Measurements from ENCODE around the gene COL27A1. TPM values are rescaled to one million over a fixed set of nuclear protein-coding genes. Genes with fewer than 3 reads are reported as not detected.

COL27A1 gene
- total RNA-seq, 1 experiment from 2014 or later: 12.0 TPM

DNA sequence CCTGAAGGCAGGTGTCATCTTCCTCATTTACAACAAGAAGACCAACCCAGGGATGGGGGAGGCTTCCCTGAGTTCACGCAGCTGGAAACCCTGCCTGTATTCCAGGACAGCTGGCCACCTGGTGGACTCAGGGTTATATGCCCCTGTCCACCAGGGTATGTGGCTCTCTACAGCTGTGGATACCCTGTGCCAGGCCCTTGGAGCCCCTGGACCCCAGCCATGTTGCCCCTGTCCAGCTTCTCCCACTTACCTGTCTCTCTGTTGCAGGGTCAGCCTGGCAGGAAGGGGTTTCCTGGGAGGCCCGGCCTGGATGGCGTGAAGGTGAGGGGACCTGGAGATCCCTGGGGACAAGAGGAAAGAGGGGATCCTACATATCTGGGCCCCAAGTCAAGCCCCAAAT lies 87.9 kb downstream of the COL27A1 start (continued):
- TF ChIP-seq, protein P1, sequence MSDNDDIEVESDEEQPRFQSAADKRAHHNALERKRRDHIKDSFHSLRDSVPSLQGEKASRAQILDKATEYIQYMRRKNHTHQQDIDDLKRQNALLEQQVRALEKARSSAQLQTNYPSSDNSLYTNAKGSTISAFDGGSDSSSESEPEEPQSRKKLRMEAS (IDR thresholded peaks at IDR 0.05): no peak
- TF ChIP-seq RAD21 (IDR thresholded peaks at IDR 0.05; ENCODE audit: low read depth): no peak

GRCh38 chr9:114244570-114244969 lies 89.2 kb downstream of the COL27A1 start:
- no peaks in the 10 kb centered on the region for H3K27me3 ChIP-seq (ENCODE audit: insufficient read depth, low read length)
- intact Hi-C loops (cut with micrococcal nuclease): no loop called here
- ChIA-PET CTCF (no interaction called here), POLR2A (no interaction called here), RAD21 (ENCODE audit: low non-redundant PET in 1 of 2, low total read pairs in 2 of 2, uncharacterized antibody in 2 of 2, unreplicated experiment in 2 of 2) (no interaction called here)
- H3K4me1 ChIP-seq (ENCODE audit: control insufficient read depth in 1 of 2, insufficient read depth in 2 of 2, low read length in 2 of 2): no peaks in the 10 kb centered on the region
- BruUV-seq (replicated peaks): no TSS peak
- TF ChIP-seq CEBPB (IDR thresholded peaks at IDR 0.05; ENCODE audit: low read depth) (no peak), EGR1 (IDR thresholded peaks at IDR 0.05; ENCODE audit: low read depth) (no peak), YY1 (IDR thresholded peaks at IDR 0.05; ENCODE audit: extremely low read depth, insufficient replicate concordance, low read depth, low read length) (no peak), ZFX (IDR thresholded peaks at IDR 0.05) (no peak), ELF1 (IDR thresholded peaks at IDR 0.05; ENCODE audit: borderline replicate concordance, low read depth) (no peak), ZBTB33 (IDR thresholded peaks at IDR 0.05; ENCODE audit: extremely low read depth, insufficient replicate concordance, low read length) (no peak), RAD21 (IDR thresholded peaks at IDR 0.05; ENCODE audit: low read depth) (no peak), ZNF274 (IDR thresholded peaks at IDR 0.05; ENCODE audit: low read depth, low read length) (no peak), SRF (IDR thresholded peaks at IDR 0.05; ENCODE audit: low read depth) (no peak), FOSL1 (IDR thresholded peaks at IDR 0.05; ENCODE audit: low read depth) (no peak), POLR2A (IDR thresholded peaks at IDR 0.05; ENCODE audit: borderline replicate concordance, extremely low read depth, insufficient read depth, insufficient read length) (no peak), SP1 (IDR thresholded peaks at IDR 0.05; ENCODE audit: low read depth) (no peak)
- TF ChIP-seq, protein P2, sequence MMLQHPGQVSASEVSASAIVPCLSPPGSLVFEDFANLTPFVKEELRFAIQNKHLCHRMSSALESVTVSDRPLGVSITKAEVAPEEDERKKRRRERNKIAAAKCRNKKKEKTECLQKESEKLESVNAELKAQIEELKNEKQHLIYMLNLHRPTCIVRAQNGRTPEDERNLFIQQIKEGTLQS (IDR thresholded peaks at IDR 0.05): no peak
- TF ChIP-seq, protein P3, sequence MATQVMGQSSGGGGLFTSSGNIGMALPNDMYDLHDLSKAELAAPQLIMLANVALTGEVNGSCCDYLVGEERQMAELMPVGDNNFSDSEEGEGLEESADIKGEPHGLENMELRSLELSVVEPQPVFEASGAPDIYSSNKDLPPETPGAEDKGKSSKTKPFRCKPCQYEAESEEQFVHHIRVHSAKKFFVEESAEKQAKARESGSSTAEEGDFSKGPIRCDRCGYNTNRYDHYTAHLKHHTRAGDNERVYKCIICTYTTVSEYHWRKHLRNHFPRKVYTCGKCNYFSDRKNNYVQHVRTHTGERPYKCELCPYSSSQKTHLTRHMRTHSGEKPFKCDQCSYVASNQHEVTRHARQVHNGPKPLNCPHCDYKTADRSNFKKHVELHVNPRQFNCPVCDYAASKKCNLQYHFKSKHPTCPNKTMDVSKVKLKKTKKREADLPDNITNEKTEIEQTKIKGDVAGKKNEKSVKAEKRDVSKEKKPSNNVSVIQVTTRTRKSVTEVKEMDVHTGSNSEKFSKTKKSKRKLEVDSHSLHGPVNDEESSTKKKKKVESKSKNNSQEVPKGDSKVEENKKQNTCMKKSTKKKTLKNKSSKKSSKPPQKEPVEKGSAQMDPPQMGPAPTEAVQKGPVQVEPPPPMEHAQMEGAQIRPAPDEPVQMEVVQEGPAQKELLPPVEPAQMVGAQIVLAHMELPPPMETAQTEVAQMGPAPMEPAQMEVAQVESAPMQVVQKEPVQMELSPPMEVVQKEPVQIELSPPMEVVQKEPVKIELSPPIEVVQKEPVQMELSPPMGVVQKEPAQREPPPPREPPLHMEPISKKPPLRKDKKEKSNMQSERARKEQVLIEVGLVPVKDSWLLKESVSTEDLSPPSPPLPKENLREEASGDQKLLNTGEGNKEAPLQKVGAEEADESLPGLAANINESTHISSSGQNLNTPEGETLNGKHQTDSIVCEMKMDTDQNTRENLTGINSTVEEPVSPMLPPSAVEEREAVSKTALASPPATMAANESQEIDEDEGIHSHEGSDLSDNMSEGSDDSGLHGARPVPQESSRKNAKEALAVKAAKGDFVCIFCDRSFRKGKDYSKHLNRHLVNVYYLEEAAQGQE (IDR thresholded peaks at IDR 0.05; ENCODE audit: low read depth): no peak
- no peaks in the 10 kb centered on the region for H3K9me3 ChIP-seq (ENCODE audit: control insufficient read depth in 1 of 2, insufficient read depth in 1 of 2, low read depth in 1 of 2, low read length in 2 of 2)
- no peak overlapping the region for H3K9ac ChIP-seq (ENCODE audit: low read length)
- H2AFZ ChIP-seq (ENCODE audit: low read depth, low read length, poor library complexity, severe bottlenecking): no peak overlapping the region
- H3K9me2 ChIP-seq (ENCODE audit: insufficient read depth): no peaks in the 10 kb centered on the region
- no peak overlapping the region for H3K4me2 ChIP-seq (ENCODE audit: low read length)
- DNase-seq (ENCODE audit: low read depth, low spot score): no peak
- H3K27ac ChIP-seq (ENCODE audit: low read depth, low read length): no peak overlapping the region
- H3K79me2 ChIP-seq (ENCODE audit: insufficient read depth, low read length): no peaks in the 10 kb centered on the region
- H4K20me1 ChIP-seq (ENCODE audit: insufficient read depth): no peaks in the 10 kb centered on the region
- H3K36me3 ChIP-seq (ENCODE audit: control insufficient read depth in 1 of 2, insufficient read depth in 2 of 2, low read length in 2 of 2): no peaks in the 10 kb centered on the region
- no peak overlapping the region for H3K4me3 ChIP-seq (replicated peaks in 1 of 2; ENCODE audit: low read depth in 1 of 2, low read length in 2 of 2)
- no peak for ATAC-seq

Measured in HCT116 (cell line).